Effector CD4-positive, alpha-beta T cell (primary cell): Measurements from ENCODE around the gene MEX3D.

ENCODE experiments used
- DNase-seq: peaks from one replicate; pipeline ENCODE4 v3.0.0-alpha.2; 2020

Gene MEX3D

DNA sequence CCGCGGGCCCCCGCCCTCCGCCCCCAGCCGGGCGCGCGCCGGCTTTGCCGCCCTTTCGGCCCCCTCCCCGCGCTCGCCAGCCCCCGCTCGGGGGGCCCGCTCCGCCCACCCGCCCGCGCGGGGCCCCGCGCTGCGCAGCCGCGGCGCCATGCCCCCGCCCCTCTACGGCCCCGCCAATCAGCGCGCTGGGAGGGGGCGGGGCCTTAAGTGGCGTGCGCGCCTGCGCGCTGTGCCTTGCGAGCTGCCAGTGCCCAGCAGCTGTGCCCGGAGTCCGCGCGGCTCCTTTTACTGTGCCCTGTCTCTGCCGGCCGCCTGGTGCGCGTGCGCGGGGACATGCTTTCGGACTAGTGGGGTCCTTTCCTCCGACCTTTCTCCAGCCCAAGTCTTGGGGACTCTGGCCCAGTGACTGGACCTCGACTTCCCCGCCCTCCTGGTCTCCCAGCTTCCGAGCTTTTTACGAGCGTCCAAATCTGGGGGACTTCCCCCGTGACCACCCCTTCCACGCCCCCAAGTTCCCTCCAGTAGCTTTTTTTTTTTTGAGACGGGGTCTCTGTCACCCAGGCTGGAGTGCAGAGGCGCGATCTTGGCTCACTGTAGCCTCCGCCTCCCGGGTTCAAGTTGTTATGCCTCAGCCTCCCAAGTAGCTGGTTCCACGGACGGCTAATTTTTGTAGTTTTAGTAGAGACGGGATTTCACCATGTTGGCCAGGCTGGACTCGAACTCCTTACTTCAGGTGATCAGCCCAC is 24.8 kb upstream of the MEX3D start, which contains the start of gene MBD3:
Gene MBD3, minus strand, starts transcription at position 111 of the 746 bp plus-strand sequence. CDS start 234 bp downstream, outside the sequence.
- DNase-seq: peak; percentile 82

- peak; percentile 73 for DNase-seq
Observed at GRCh38 chr19:1592024-1592754, 24.1 kb upstream of the MEX3D start.

DNA sequence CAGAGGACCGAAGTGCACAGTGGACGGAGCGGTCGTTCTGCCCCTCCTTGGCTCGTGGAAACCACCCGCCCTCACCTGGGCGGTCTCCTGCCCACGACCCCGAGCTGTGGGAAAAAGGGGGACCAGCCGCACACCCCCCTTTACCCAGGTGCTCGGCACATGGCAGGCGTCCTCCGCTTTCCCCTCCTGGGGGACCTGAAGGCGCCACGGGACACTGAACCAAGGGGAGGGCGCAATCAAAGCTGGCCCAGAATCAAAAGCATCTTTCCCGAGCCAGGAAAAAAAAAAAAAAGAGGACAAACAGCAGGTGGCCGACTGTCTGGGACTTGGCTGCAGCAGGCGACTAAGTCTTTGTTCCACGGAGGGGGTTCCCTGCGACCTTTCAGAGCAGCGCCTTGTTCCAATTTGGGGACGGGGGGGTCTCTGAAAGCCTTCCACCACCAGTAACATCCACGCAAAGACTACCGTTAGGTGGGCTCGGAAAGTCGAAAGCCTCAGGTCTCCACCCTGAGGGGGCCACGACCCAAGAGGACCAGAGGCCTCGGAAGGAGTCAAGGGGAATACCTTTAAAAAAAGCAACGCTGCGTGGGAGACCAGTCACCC is 23.4 kb upstream of the MEX3D start:
- DNase-seq: no peak

DNA sequence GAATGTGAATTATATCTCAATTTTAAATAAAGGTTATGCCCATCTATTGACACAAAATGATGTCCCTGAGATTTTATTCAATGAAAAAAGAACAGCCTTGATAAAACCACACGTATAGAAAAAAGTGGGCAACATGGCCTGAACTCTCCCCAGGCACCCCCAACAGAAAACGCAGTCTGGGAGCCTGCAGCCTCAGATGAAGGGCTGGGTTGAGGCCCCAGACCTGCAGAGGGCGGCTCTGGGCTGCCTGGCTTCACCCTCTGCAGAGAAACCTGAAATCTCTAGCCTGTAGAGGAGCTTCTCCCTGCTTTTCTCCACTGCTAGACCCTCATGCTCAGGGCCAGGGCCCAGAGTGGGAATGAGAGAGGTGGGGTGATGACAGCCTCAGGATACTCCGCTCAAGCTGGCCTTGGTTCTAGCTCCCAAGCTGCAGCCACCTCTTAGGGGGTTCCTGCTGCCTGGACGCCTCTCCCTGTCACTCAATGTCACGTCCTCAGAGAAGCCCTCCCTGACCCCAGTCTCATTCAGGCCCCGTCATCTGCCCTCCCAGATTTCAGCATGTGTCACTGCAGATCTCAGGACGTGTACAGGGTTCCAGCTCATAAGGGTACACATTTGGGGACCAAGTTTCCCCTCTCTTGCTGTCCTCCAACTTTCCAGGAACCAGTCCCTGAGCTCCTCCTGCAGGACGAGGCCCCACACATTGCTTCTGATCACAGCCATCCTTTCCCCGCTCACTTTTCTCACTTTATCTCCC is 22.7 kb upstream of the MEX3D start:
- no peak for DNase-seq

- DNase-seq: no peak
Observed at GRCh38 chr19:1587872-1588271, 19.7 kb upstream of the MEX3D start.

GRCh38 chr19:1585243-1585580 is 17.1 kb upstream of the MEX3D start:
- DNase-seq: no peak

DNA sequence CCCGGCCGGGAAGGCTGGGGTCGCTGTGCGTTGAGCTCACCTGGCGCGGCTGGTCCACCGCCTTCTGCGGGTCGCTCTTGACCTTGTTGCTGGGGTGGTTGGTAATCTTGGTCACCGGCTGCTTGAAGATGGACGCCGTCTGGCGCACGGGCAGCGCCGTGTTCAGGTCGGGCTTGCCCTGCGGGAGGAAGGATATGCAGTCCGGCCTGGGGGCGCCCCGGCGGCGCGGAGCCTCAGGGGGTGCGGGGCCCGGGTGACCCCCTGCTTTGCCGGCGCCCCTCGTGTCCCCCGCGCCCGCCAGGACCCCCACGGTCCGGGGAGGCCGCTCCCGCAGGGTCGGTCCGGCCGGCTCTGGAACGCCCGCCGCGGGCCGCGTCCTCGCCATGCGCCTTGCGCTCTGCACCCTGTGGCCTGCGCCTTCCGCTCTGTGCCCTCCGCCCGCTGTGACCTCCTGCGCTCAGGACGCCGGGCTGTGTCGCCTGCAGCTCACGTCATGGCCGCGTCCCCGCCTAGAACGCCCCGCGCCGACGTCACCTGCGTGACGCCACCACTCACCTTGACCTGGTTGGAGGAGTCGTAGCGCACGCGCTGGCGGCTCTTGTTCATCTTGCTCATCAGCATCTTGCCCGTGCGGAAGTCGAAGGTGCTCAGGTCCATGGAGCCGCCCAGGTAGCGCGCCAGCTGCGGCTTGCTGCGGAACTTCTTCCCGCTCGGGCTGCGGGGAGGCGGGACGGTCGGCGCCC is 16.5 kb upstream of the MEX3D start:
- DNase-seq: no peak

DNA sequence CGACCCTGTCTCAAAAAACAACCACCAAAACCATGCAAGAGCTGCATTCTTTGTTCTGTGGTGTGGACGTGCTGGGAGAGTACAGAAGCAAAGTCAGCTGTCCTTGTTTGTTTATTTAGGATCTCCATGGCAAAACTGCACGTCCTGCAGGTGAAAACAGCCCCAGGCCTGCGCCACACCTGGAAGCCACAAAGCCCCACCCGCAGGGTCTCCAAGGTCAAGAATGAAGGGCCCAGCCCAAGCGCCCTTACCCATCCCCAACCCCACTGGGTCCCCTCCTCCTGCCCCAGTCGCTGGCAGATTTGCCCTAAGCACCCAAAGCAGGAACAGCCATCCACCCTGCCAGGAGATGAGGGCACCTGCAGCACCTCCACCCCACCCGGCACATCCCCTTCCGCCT is 14.1 kb upstream of the MEX3D start:
- no peak for DNase-seq

- DNase-seq: no peak
Observed at GRCh38 chr19:1580957-1581356, 12.8 kb upstream of the MEX3D start.

GRCh38 chr19:1580382-1580781 is 12.3 kb upstream of the MEX3D start:
- DNase-seq: no peak

DNA sequence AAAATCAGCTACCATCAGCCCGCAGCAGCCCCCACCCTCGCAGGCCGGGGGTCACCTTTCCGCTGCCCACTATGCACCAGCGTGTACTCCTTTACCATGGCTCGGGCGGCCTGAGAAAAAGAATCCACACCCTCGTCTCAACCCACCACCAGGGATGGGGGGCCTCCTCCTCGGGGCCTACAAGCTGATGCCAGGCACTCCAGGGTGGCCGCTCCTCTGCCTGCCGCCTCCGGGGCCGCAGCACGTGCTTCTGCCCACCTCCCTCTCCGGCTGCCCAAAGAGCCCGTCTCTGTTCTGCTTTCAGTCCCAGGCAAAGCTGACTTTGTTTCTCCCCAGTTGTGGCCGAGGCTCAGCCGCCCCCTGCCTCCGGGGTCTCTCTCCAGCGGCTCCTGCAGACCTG is 11.1 kb upstream of the MEX3D start:
- no peak for DNase-seq

DNA sequence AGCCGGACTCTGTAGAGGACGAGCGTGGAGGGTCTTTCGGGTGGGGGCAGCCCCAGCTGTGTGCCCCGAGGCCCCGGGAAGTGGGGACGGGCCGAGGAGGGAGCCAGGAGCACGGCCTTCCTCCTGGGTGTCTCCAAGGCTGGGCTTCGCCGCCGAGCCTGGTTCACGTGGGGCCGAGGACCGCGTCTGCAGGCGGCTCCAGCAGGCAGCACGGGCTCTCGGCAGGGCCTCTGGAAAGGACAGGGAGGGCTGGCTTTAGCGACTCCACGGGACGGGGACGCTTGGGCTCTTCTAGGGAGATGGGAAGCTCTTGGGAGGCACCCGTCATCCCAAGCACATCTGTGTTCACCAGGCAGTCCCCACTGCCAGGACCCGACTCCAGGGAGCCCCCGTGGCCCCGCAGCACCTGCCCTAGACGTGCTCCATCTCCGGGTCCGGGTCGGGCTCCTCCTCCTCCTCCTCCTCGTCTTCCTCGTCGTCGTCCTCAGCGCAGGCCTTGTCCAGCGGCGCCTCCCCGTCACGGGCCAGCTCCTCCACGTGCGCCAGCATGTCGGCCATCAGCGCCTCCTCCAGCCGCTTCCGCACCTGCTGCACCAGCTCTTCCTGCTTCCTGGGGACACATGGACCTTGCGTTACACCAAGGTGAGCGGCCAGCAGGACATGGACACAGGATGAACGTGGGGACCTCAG is 9.9 kb upstream of the MEX3D start:
- DNase-seq: no peak

DNA sequence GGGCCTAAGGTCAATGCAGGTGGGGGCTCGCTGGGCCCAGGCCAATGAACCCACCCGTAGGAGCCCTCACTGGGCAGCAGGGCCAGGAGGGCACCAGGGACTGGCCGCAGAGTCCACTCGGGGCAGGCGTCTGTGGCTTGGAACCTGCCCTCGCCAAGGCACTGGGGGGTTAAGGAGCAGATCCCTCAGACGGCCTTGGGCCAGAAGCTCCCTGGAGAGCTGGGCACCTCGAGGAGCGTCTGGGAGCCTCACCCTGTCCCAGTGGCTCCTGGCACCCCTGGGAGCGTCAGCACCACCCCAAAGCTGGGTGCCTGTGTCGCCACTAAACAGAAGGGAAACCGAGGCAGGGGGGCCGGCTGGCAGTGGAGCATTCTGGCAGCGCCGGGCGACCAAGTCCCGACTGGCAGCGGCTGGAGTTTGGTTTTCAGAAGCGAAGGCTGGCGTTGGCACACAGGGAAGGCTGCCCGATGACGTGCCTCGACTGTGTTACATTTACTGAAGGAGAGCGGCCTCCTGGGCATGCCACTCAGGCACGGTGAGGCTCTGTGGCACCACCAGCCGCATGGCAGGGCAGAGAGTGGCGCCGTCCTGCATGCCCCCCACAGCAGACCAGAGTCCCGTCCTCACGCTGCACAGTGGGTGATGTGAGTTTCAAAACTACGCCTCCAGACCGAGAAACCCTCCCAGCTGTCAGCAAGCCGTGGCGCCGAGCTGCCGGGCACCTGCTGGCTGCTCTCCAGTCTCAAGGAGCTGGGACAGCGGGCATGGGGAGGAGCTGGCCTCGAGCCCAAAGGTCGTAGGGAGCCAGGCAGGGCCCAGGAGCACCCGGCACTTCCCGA is 9.2 kb upstream of the MEX3D start:
- no peak for DNase-seq

GRCh38 chr19:1576242-1577089 is 8.3 kb upstream of the MEX3D start:
- DNase-seq: no peak

DNA sequence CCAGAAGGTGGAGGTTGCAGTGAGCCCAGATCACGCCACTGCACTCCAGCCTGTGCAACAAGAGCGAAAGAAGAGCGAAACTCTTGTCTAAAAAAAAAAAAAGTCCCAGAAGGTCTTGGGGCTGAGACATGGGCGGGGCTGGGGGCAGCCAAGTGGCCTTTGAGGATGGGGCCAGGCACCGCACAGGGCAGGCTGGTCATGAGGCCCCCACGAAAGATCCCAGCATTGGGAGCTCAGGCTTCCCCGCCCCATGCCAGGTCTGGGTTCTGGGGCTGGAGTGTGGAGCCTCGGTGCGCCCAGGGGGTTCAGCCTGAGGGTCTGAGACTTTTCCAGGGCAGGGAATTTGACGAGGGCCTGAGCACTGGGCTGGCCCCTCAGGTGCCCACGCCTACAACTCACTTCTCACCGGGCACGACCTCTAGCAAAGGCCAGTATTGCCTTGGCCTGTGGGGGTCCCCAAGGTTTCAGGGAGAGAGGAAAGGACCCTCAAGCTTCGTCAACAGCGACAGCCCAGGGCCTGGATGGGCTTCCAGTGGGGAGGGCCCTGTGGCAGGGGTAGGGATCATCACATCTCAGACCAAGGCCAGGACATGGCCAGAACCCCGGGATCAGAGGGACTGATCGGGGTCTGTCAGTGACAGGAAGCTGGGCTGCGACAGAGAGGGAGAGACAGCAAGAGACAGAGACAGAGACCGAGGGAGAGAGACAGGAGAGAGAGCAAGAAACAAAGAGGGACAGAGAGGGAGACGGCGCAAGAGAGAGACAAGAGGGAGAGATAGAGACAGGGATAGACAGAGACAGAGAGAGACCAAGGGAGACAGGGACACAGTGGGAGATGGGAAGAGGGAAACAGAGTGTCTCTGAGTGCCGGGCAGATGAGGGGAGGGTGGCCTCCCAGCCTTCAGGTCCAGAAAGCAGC is 7.5 kb upstream of the MEX3D start:
- DNase-seq: no peak

DNA sequence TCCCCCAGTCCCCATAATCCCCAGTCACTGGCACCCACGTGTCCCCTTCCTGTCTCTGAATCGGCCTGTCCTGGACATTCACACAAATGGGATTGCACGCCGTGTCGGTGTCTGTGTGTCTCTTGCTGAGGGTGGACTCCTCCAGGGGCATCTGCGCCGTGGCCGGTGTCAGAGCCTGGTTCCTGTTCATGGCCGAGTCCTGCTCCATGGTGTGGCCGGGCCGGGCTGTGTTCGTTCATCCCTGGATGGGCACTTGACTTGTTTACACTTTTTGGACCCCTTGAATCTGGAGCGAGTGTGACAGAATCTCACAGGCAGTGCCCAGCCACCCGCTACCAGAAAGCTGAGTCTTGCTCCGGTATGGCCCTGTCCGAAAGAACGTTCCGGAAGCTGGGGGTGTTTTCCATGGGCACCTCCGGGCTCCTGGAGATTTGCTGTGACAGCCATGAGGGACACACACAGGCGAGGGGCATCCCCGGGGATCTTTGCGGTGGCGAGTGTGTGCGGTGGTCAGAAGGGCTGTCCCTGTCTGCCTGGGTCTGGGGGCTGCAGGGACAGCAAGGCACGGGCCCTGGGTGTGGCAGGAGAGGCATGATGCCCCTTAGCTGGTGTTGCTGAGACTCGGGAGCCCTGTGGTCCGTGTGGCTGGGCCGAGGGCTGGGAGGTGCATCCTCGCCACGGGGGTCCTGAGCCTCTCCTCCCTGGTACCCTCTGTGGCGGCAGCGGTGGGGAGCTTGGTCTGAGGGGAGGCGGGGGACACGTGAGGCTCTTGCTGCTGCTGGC is 6.4 kb upstream of the MEX3D start:
- no peak for DNase-seq

DNA sequence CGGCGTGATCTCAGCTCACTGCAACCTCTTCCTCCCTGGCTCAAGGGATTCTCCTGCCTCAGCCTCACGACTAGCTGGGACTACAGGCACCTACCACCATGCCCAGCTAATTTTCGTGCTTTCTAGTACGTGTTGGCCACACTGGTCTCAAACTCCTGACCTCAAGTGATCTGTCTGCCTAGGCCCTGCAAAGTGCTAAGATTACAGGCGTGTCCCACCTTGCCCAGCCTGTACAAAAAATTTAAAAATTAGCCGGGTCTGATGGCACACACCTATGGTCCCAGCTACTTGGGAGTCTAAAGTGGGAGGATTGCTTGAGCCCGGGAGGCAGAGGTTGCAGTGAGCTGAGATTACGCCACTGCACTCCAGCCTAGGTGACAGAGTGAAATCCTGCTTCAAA is 4.7 kb upstream of the MEX3D start:
- no peak for DNase-seq

DNA sequence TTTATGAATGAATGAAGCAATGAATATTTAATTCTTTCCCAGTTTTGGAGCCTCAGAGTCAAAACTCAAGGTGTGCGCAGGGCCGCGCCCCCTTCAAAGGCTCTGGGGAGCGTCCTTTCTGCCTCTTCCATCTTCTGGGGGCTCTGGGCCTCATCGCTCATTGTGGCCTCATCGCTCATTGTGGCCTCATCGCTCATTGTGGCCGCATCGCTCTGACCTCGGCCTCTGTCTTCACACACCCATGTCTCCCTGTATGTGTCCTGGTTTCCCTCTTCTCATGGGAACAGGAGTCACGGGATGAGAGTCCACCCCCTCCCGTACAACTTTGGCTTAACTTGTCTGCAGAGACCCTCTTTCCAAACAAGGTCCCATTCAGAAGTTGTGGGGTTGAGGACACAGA is 3.2 kb upstream of the MEX3D start:
- no peak for DNase-seq
